Uterus (tissue), 2 donors: ENCODE data around the gene CCDC57.

Experiments used
- CTCF ChIP-seq, 4 experiments: fragments of 200-600 bp in 2 of 4; fragments of 450-650 bp in 2 of 4; sonication (generic) in 2 of 4; IDR thresholded peaks; one replicate each; pipeline ENCODE4 v1.5.1; 2016 to 2019; ENCODE audit warnings: antibody characterized with exemption in 4 of 4, mild to moderate bottlenecking in 2 of 4, moderate library complexity in 1 of 4
- POLR2A ChIP-seq, 2 donors: fragments of 450-650 bp; IDR thresholded peaks; one replicate each; pipeline ENCODE4 v1.6.1; 2016; ENCODE audit warnings: antibody characterized with exemption in 2 of 2, mild to moderate bottlenecking in 1 of 2, moderate library complexity in 1 of 2

- TF ChIP-seq CTCF (IDR thresholded peaks at IDR 0.05) (no peak), POLR2A (IDR thresholded peaks at IDR 0.05) (no peak)
Observed at GRCh38 chr17:82194765-82195164, 17.9 kb downstream of the CCDC57 start.
